NOMO-1 (cell line): Measurements from ENCODE around the gene GSTM1.
"Not testable (repeated sequence)": the region's sequence is repeated elsewhere in the genome, so short reads cannot be mapped to it uniquely, and the experiment has no call there.

Experiments used
- DNase-seq, 2 experiments: peaks; one replicate each; lab custom pipeline; 2025; ENCODE audit not compliant: unreplicated experiment in 2 of 2; lab: John Stamatoyannopoulos, UW

Gene GSTM1

GRCh38 chr1:109659997-109660690 lies 27.5 kb upstream of the GSTM1 start:
- peak in 1 of 2 experiments; percentile 12 for DNase-seq

GRCh38 chr1:109660691-109661026 lies 27.0 kb upstream of the GSTM1 start:
- DNase-seq, result peak; percentile 8 to 33

GRCh38 chr1:109661391-109661790 lies 26.2 kb upstream of the GSTM1 start:
- no peak for DNase-seq

GRCh38 chr1:109664671-109665070 lies 22.9 kb upstream of the GSTM1 start:
- no peak for DNase-seq

- peak; percentile 65 to 72 for DNase-seq
Observed at GRCh38 chr1:109667452-109668122, 20.0 kb upstream of the GSTM1 start, which contains the start of gene GSTM2. GSTM2 (plus strand) TSS chr1:109668057; CDS start chr1:109668116, 59 bp downstream.

- no peak for DNase-seq
Observed at GRCh38 chr1:109668123-109668775, 19.4 kb upstream of the GSTM1 start.

- no peak for DNase-seq
Observed at GRCh38 chr1:109669246-109669948, 18.2 kb upstream of the GSTM1 start.

GRCh38 chr1:109669949-109670302 lies 17.7 kb upstream of the GSTM1 start:
- DNase-seq, result not testable (repeated sequence)

- DNase-seq, result no peak
Observed at GRCh38 chr1:109671067-109671466, 16.6 kb upstream of the GSTM1 start.

GRCh38 chr1:109673861-109674260 lies 13.8 kb upstream of the GSTM1 start:
- not testable (repeated sequence) for DNase-seq

GRCh38 chr1:109676683-109677381 lies 10.8 kb upstream of the GSTM1 start:
- not testable (repeated sequence) for DNase-seq

- DNase-seq, result no peak
Observed at GRCh38 chr1:109677459-109677858, 10.2 kb upstream of the GSTM1 start.

- not testable (repeated sequence) for DNase-seq
Observed at GRCh38 chr1:109678637-109679036, 9.0 kb upstream of the GSTM1 start.

GRCh38 chr1:109684777-109685176 lies 2.8 kb upstream of the GSTM1 start:
- DNase-seq, result not testable (repeated sequence)

GRCh38 chr1:109685399-109685798 lies 2.2 kb upstream of the GSTM1 start:
- DNase-seq, result not testable (repeated sequence)

GRCh38 chr1:109685890-109686289 lies 1.7 kb upstream of the GSTM1 start:
- DNase-seq, result not testable (repeated sequence)

- not testable (repeated sequence) for DNase-seq
Observed at GRCh38 chr1:109687109-109687508, 508 bp upstream of the GSTM1 start.

GRCh38 chr1:109689844-109690405 lies 2.3 kb downstream of the GSTM1 start:
- no peak for DNase-seq

GRCh38 chr1:109691759-109692158 lies 4.1 kb downstream of the GSTM1 start:
- no peak for DNase-seq

- DNase-seq, result not testable (repeated sequence)
Observed at GRCh38 chr1:109694400-109694799, 6.8 kb downstream of the GSTM1 start.
